GM12878 (cell line): ENCODE measurements around the gene SORBS2. TPM values are rescaled to one million over a fixed set of nuclear protein-coding genes. Genes with fewer than 3 reads are reported as not detected.

Experiments
- ATAC-seq: fragments of 200-7000 bp; cut with Tn5 transposase; 3 replicates; pipeline ENCODE4 v1.9.1; 2020; ENCODE audit warnings: mild to moderate bottlenecking, moderate library complexity
- BruUV-seq: library from RNA; stranded (reverse); fragments of 400-500 nt; replicated peaks from 2 replicates; lab custom pipeline; 2021; lab: Mats Ljungman, UMichigan
- CTCF ChIA-PET: fragments of 300-600 bp; sonication (Branson Sonifier 250); formaldehyde crosslinking; extraction: SDS; loops from one replicate; lab custom pipeline; 2021; ENCODE audit warnings: inconsistent platforms; lab: Yijun Ruan, JAX
- POLR2A ChIA-PET: fragments of 350-600 bp; formaldehyde crosslinking; extraction: SDS; loops from one replicate; lab custom pipeline; 2021; ENCODE audit warnings: inconsistent platforms; lab: Charles Lee
- RAD21 ChIA-PET: fragments of 300-600 bp; sonication (Branson Sonifier 250); formaldehyde crosslinking; loops from one replicate; lab custom pipeline; 2023; ENCODE audit warnings: antibody characterized with exemption; ENCODE audit not compliant: unreplicated experiment; lab: Charles Lee
- SMC1A ChIA-PET: fragments of 300-600 bp; sonication (Branson Sonifier 250); formaldehyde crosslinking; loops from one replicate; lab custom pipeline; 2023; ENCODE audit not compliant: unreplicated experiment, uncharacterized antibody; lab: Charles Lee
- DNase-seq: peaks from one replicate; pipeline ENCODE4 v3.0.0-alpha.2; 2011; ENCODE audit warnings: low read depth, low spot score
- FAIRE-seq: peaks from 3 replicates; lab custom pipeline; 2011; peaks lifted over from hg19 to GRCh38; lab: Jason Lieb, UNC
- H2AFZ ChIP-seq: 2 replicates; pipeline ENCODE4 v1.6.0; 2011; ENCODE audit warnings: low read depth, low read length, control low read depth; ENCODE audit not compliant: control insufficient read depth
- H3K27ac ChIP-seq: 2 replicates; pipeline ENCODE4 v1.5.1; 2011; ENCODE audit warnings: control low read depth; ENCODE audit not compliant: control insufficient read depth, insufficient read depth
- H3K27me3 ChIP-seq, 2 experiments: replicated peaks in 1 of 2; 2 replicates each; pipeline versions ENCODE4 v1.6.0 to v1.6.1; 2011; ENCODE audit warnings: low read length in 1 of 2; ENCODE audit not compliant: control insufficient read depth in 2 of 2, insufficient read depth in 2 of 2
- H3K36me3 ChIP-seq, 2 experiments: 2 replicates each; pipeline ENCODE4 v1.5.1; 2011; ENCODE audit warnings: low read length in 1 of 2; ENCODE audit not compliant: control insufficient read depth in 2 of 2, insufficient read depth in 2 of 2
- H3K4me1 ChIP-seq: 2 replicates; pipeline ENCODE4 v1.6.1; 2011; ENCODE audit warnings: mild to moderate bottlenecking, low read length, moderate library complexity, mixed read lengths; ENCODE audit not compliant: control insufficient read depth, insufficient read depth
- H3K4me2 ChIP-seq: 2 replicates; pipeline ENCODE4 v1.6.0; 2011; ENCODE audit warnings: control low read depth; ENCODE audit not compliant: control insufficient read depth, insufficient read depth
- H3K4me3 ChIP-seq: fragments of 200-600 bp; sonication (generic); 2 replicates; pipeline ENCODE4 v1.5.1; 2016
- H3K79me2 ChIP-seq: 2 replicates; pipeline ENCODE4 v1.6.0; 2011; ENCODE audit warnings: low read length; ENCODE audit not compliant: control insufficient read depth, insufficient read depth
- H3K9ac ChIP-seq: 2 replicates; pipeline ENCODE4 v1.8.0; 2011; ENCODE audit warnings: low read length, control low read depth, mixed read lengths; ENCODE audit not compliant: control insufficient read depth, insufficient read depth
- H3K9me3 ChIP-seq: replicated peaks from 3 replicates; pipeline ENCODE4 v1.5.1; 2011; ENCODE audit warnings: mild to moderate bottlenecking, low read length; ENCODE audit not compliant: control insufficient read depth, insufficient read depth
- H4K20me1 ChIP-seq: 2 replicates; pipeline ENCODE4 v1.6.0; 2011; ENCODE audit not compliant: control insufficient read depth, insufficient read depth
- BCL3 ChIP-seq: IDR thresholded peaks from 2 replicates; pipeline ENCODE4 v1.6.1; 2011; ENCODE audit warnings: borderline replicate concordance, low read depth, mild to moderate bottlenecking, moderate library complexity, low read length; ENCODE audit not compliant: insufficient read depth, poor library complexity, severe bottlenecking
- EP300 ChIP-seq, 2 experiments: fragments of 150-350 bp in 1 of 2; IDR thresholded peaks; 2 replicates each; pipeline ENCODE4 v1.6.1; 2011 to 2012; ENCODE audit warnings: low read depth in 2 of 2, low read length in 2 of 2, borderline replicate concordance in 1 of 2, improper control_type of control experiment in 1 of 2, inconsistent platforms in 1 of 2; ENCODE audit not compliant: control insufficient read depth in 1 of 2
- FOS ChIP-seq: IDR thresholded peaks from 3 replicates; pipeline ENCODE4 v1.6.1; 2011; ENCODE audit warnings: borderline replicate concordance; ENCODE audit not compliant: insufficient read length; ENCODE audit errors: extremely low read depth
- RAD51 ChIP-seq: fragments of 450-650 bp; IDR thresholded peaks from 2 replicates; pipeline ENCODE4 v1.6.1; 2016; ENCODE audit warnings: moderate library complexity, mild to moderate bottlenecking, inconsistent platforms
- SMC3 ChIP-seq: IDR thresholded peaks from 2 replicates; pipeline ENCODE4 v1.6.1; 2011; ENCODE audit warnings: low read length, improper control_type of control experiment, borderline replicate concordance
- TCF7 ChIP-seq: IDR thresholded peaks from 2 replicates; pipeline ENCODE4 v1.6.1; 2014; ENCODE audit warnings: antibody characterized with exemption, borderline replicate concordance
- ZBED1 ChIP-seq: IDR thresholded peaks from 2 replicates; pipeline ENCODE4 v1.6.1; 2016; ENCODE audit warnings: borderline replicate concordance
- ZNF274 ChIP-seq: IDR thresholded peaks from one replicate; pipeline ENCODE4 v1.8.0; 2011; ENCODE audit not compliant: insufficient read length, insufficient read depth
- ZNF384 ChIP-seq: IDR thresholded peaks from 2 replicates; pipeline ENCODE4 v1.6.1; 2012; ENCODE audit warnings: low read depth, mild to moderate bottlenecking, low read length, improper control_type of control experiment, borderline replicate concordance
- WGBS: methylation state at CpG from one replicate; pipeline ENCODE4 v1.1.6; 2016; ENCODE audit warnings: low lambda C conversion rate; ENCODE audit not compliant: insufficient replicate concordance, insufficient coverage; ENCODE audit errors: missing lambda C conversion rate; 5-methylcytosine and 5-hydroxymethylcytosine counted together
- in situ Hi-C: fragments of 300-500 bp; cut with MboI; formaldehyde crosslinking; loops from 9 replicates; pipeline ENCODE4 v1.14.3; 2018; ENCODE audit warnings: mixed read lengths
- intact Hi-C: fragments of 100-400 bp; cut with micrococcal nuclease; formaldehyde crosslinking; loops from one replicate; pipeline ENCODE4 v1.14.2; 2022; ENCODE audit not compliant: unreplicated experiment
- polyA plus RNA-seq, 11 experiments: library from polyadenylated mRNA; depleted of rRNA in 4 of 11; unstranded in 6 of 11; stranded (reverse) in 5 of 11; fragments of >200 nt; fragmentation: Nextera tagmentation in 4 of 11; fragmentation: Illumina TruSeq in 1 of 11; extraction: Ambion mirVana in 4 of 11; extraction: Trizol in 1 of 11; gene quantifications; 1 replicate in 1 of 11; 2 replicates in 10 of 11; pipeline versions ENCODE4 v1.2.1 to v1.2.3, GENCODE V29; 2011 to 2016; ENCODE audit warnings: inconsistent platforms in 2 of 11, missing spikeins in 2 of 11, low read depth in 1 of 11
- total RNA-seq, 4 experiments: library from RNA; depleted of rRNA in 3 of 4; stranded (reverse); fragments of >200 nt in 3 of 4; fragmentation: Illumina TruSeq in 1 of 4; extraction: Trizol in 1 of 4; gene quantifications; 2 replicates each; pipeline versions ENCODE4 v1.2.1 to v1.2.3, GENCODE V29; 2013 to 2021

The SORBS2 gene
- total and polyA plus RNA-seq, 10 of the 15 experiments (the other 5 are each of a cell fraction or from before 2014, with no cell fraction given) = 0.06 to 3.0 (median 0.79) TPM

- ChIA-PET CTCF (interaction anchor here (0.8 kb wide), 1 partner anchor 8 kb away, joined by 3 read pairs; no protein-coding TSS in a partner anchor), SMC1A (no interaction called here), RAD21 (no interaction called here), POLR2A (interaction anchor here (0.5 kb wide), 1 partner anchor 444 kb away, joined by 4 read pairs; no protein-coding TSS in a partner anchor)
- Histone ChIP-seq H4K20me1 (no peaks in the 10 kb centered on the region), H3K9me3 (no peaks in the 10 kb centered on the region), H3K4me2 (no peak overlapping the region), H3K36me3 (no peaks in the 10 kb centered on the region), H2AFZ (no peak overlapping the region), H3K4me3 (no peak overlapping the region), H3K9ac (no peak overlapping the region), H3K27ac (no peak overlapping the region), H3K79me2 (no peaks in the 10 kb centered on the region), H3K27me3 (no peaks in the 10 kb centered on the region), H3K4me1 (peaks cover 12% of the 10 kb centered on the region)
- intact Hi-C loops = loop anchor here (10.0 kb wide), 1 partner anchor 587 kb away; no protein-coding TSS in a partner anchor
- no peak for ATAC-seq
- no TSS peak for BruUV-seq
- TF ChIP-seq ZNF274 (no peak), SMC3 (no peak), FOS (no peak), TCF7 (no peak), BCL3 (no peak), ZNF384 (no peak), ZBED1 (no peak), RAD51 (no peak), EP300 (IDR thresholded peaks at IDR 0.05; ENCODE audit: borderline replicate concordance in 1 of 2, control insufficient read depth in 1 of 2, low read depth in 2 of 2, low read length in 2 of 2) (no peak)
- no peak for DNase-seq
- 39% methylated on average over 4 of the region's 4 CpGs for WGBS
- in situ Hi-C loops = no loop called here
- FAIRE-seq = no peak
Observed at GRCh38 chr4:185591679-185592141, 220.3 kb downstream of the SORBS2 start.
